Ovary (tissue), 9 donors: ENCODE data around the gene AUTS2. TPM values are rescaled to one million over a fixed set of nuclear protein-coding genes. Genes with fewer than 3 reads are reported as not detected.

Experiments
- DNase-seq, 5 donors: peaks; one replicate each; pipeline ENCODE4 v3.0.0-alpha.2; 2019 to 2020
- H3K27ac ChIP-seq, 2 donors: fragments of 200-600 bp; one replicate each; pipeline versions ENCODE4 v1.5.1 to v1.8.0; 2019 to 2022
- H3K27me3 ChIP-seq: fragments of 200-600 bp; one replicate; pipeline ENCODE4 v1.8.0; 2022
- H3K36me3 ChIP-seq: fragments of 200-600 bp; sonication (generic); one replicate; pipeline ENCODE4 v1.5.1; 2019
- H3K4me1 ChIP-seq: one replicate; pipeline ENCODE4 v1.8.1; 2013; ENCODE audit warnings: mild to moderate bottlenecking, moderate library complexity; ENCODE audit not compliant: insufficient read depth
- H3K4me3 ChIP-seq: fragments of 200-600 bp; sonication (generic); one replicate; pipeline ENCODE4 v1.5.1; 2017
- H3K9me3 ChIP-seq, 2 donors: fragments of 200-600 bp in 1 of 2; sonication (generic) in 1 of 2; one replicate each; pipeline versions ENCODE4 v1.5.1 to v1.8.1; 2013 to 2019; ENCODE audit warnings: mild to moderate bottlenecking in 1 of 2, moderate library complexity in 1 of 2
- EP300 ChIP-seq: sonication (generic); formaldehyde crosslinking; IDR thresholded peaks from one replicate; pipeline ENCODE4 v1.6.1; 2017; ENCODE audit warnings: antibody characterized with exemption
- POLR2A ChIP-seq: fragments of 450-650 bp; IDR thresholded peaks from one replicate; pipeline ENCODE4 v1.6.1; 2017; ENCODE audit warnings: antibody characterized with exemption, mild to moderate bottlenecking, moderate library complexity
- WGBS, 3 donors: extraction: QIAGEN DNeasy Blood & Tissue Kit in 1 of 3; methylation state at CpG; one replicate each; pipeline versions ENCODE4 v1.1.5 to v1.1.7; 2013 to 2017; 5-methylcytosine and 5-hydroxymethylcytosine counted together
- intact Hi-C, 4 donors: fragments of 100-400 bp; cut with DNase I; formaldehyde crosslinking; loops; one replicate each; pipeline versions ENCODE4 v1.11.0 to v1.15.1; 2022 to 2023
- polyA plus RNA-seq, 2 donors: library from polyadenylated mRNA; stranded (reverse); fragments of 200-250 nt in 1 of 2; fragments of 350-450 nt in 1 of 2; fragmentation: Illumina TruSeq in 1 of 2; extraction: RNeasy Lipid Tissue Mini Kit (QIAGEN cat#74804) in 1 of 2; gene quantifications; one replicate each; pipeline ENCODE4 v1.2.3, GENCODE V29; 2013 to 2014
- total RNA-seq, 7 donors: library from RNA; depleted of rRNA in 2 of 7; stranded (reverse); fragments of >200 nt in 2 of 7; fragmentation: NEBNext Ultra II Directional in 3 of 7; extraction: Animal tissue kit (Norgen Biotek cat#: 25700) in 3 of 7; gene quantifications; one replicate each; pipeline versions ENCODE4 v1.1.0 to v1.2.4, GENCODE V29; 2016 to 2023
- TF ChIP-seq, protein P1 (sequence below), 3 donors: fragments of 450-650 bp in 2 of 3; fragments of 200-600 bp in 1 of 3; IDR thresholded peaks; one replicate each; pipeline versions ENCODE4 v1.5.1 to v1.8.0; 2016 to 2022; ENCODE audit warnings: antibody characterized with exemption in 3 of 3, mild to moderate bottlenecking in 1 of 3
- donor health status: DM: no; HTN: no; CAD: no; lungs with moderate emphysema.
- donor health status: DM: no; HTN: no; CAD: no.
- donor health status: Bipolar disorder and iron deficiency.
- donor health status: DM: yes; HTN: yes; CAD: no.
- donor health status: DM: no; HTN: no; CAD: no.
- donor health status: DM: yes; HTN: yes; CAD: no.

The AUTS2 gene
- total and polyA plus RNA-seq, 9 donors, result 18.3 to 60.9 (median 44.9) TPM

DNA sequence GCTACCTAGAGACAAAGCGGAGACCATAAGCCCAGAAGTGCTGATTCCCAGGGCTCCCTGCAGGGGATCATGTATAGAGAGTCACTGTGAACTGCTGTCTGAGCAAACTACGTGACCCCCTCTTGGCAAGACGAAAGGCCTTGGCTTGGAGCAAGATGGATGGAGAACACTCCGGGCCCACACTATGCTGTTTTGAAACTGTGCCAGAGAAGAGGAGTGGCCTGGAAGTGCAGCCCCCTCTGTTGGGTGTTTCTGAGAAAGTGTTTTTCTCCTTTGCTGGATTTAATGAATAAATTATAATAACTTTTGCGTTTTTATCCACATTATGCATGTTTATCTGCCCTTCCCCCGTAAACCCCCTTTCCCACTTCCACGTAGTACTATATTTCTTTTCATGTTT is 894.4 kb downstream of the AUTS2 start:
- intact Hi-C loops, result no loop called here
- Histone ChIP-seq H3K27ac (no peak overlapping the region), H3K27me3 (no peaks in the 10 kb centered on the region), H3K4me3 (no peak overlapping the region), H3K36me3 (no peaks in the 10 kb centered on the region), H3K9me3 (no peaks in the 10 kb centered on the region), H3K4me1 (peaks cover 2% of the 10 kb centered on the region)
- WGBS, 3 donors, result 62 to 63% (median 62%) methylated on average over 7 of the region's 7 CpGs
- no peak for DNase-seq
- TF ChIP-seq, protein P1, sequence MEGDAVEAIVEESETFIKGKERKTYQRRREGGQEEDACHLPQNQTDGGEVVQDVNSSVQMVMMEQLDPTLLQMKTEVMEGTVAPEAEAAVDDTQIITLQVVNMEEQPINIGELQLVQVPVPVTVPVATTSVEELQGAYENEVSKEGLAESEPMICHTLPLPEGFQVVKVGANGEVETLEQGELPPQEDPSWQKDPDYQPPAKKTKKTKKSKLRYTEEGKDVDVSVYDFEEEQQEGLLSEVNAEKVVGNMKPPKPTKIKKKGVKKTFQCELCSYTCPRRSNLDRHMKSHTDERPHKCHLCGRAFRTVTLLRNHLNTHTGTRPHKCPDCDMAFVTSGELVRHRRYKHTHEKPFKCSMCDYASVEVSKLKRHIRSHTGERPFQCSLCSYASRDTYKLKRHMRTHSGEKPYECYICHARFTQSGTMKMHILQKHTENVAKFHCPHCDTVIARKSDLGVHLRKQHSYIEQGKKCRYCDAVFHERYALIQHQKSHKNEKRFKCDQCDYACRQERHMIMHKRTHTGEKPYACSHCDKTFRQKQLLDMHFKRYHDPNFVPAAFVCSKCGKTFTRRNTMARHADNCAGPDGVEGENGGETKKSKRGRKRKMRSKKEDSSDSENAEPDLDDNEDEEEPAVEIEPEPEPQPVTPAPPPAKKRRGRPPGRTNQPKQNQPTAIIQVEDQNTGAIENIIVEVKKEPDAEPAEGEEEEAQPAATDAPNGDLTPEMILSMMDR (IDR thresholded peaks at IDR 0.05), result no peak
- no peak for TF ChIP-seq EP300
- no peak for TF ChIP-seq POLR2A

DNA sequence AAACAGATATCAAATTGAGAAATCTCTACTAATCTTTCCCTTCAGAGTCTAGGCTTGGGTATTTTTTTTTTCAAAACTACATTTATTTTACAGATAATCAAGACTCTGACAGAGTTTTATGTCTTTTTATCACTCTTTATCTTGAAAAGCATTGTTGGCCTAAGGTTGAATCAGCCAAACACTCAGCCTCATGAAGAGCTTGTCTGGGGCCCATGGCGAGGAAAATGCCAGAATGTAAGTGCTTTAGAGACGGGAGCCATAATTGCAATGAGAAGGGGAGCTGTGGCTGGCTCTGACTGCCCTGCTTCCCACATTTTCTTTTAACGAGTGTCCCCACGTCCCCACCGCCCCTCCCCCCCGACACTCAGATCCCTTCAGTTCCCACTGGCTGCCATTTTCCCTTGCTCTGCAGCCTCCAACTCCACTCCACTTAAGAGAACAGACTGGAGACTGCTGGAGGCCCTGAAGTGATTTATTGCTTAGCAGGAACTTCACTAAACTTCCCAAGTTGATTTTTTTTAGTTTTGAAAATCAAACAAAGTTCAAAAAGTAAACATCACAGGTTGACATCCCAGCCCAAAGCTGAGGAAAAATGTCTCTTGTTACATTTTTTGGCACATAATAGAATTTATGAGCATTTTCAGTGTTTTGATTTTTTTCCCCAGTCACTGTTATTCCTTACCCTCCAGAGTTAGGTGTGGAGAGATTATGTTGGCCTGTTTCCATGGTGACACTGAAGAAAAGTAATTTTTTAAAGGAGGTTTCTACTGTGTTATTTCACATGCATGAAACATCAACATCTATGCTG is 896.2 kb downstream of the AUTS2 start:
- TF ChIP-seq, protein P1 (IDR thresholded peaks at IDR 0.05), result no peak
- TF ChIP-seq EP300 (no peak), POLR2A (no peak)
- Histone ChIP-seq H3K36me3 (no peaks in the 10 kb centered on the region), H3K27ac (no peak overlapping the region), H3K4me1 (peaks cover 2% of the 10 kb centered on the region), H3K4me3 (no peak overlapping the region), H3K27me3 (no peaks in the 10 kb centered on the region), H3K9me3 (no peaks in the 10 kb centered on the region)
- intact Hi-C loops, result no loop called here
- no peak for DNase-seq
- WGBS, 3 donors, result 82 to 84% (median 83%) methylated on average over 6 of the region's 6 CpGs

DNA sequence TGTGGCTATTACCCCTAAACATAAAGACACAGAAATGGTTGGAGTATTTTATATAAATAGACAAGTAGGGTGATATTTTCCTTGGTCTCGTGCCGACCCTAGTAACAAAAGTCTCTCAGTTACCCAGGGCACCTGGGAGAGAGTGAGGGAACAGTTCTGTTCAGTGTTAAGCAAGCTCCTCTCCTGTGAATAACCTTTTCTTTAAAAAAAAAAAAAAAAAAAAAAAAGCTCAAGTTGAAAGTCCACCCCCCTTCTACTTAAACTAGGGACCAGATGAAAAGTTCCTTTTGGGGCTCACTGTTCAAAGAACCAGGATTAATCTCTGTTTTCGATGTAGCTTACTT is 896.7 kb downstream of the AUTS2 start:
- peaks cover 2% of the 10 kb centered on the region for H3K4me1 ChIP-seq
- H3K4me3 ChIP-seq, result no peak overlapping the region
- no peak overlapping the region for H3K27ac ChIP-seq
- no peak for DNase-seq
- no peaks in the 10 kb centered on the region for H3K9me3 ChIP-seq
- no peaks in the 10 kb centered on the region for H3K36me3 ChIP-seq
- H3K27me3 ChIP-seq, result no peaks in the 10 kb centered on the region
- WGBS, 3 donors, result 81 to 84% (median 81%) methylated on average over 3 of the region's 3 CpGs
- intact Hi-C loops, result no loop called here
- no peak for TF ChIP-seq POLR2A
- TF ChIP-seq EP300, result no peak
- TF ChIP-seq, protein P1 (IDR thresholded peaks at IDR 0.05), result no peak

DNA sequence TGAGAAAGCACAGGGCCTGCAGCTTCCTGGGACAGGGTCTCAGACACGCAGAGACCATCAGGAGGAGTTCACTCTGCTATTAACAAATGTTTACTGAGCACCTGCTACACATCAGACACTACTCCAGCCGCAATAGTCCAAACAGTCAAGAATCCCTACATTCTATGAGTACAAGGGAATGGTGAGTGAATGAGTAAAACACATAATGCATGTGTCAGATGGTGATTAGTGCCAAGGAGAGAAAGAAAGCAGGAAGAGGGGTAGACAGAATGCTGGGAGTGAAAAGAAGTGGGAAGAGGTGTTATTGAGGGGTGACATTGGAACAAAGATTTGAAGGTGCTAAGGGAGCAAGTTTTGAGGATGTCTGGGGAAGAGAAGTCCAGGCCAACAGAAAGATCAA is 899.5 kb downstream of the AUTS2 start:
- intact Hi-C loops, result no loop called here
- H3K36me3 ChIP-seq, result no peaks in the 10 kb centered on the region
- H3K27ac ChIP-seq, result no peak overlapping the region
- no peaks in the 10 kb centered on the region for H3K27me3 ChIP-seq
- H3K9me3 ChIP-seq, result no peaks in the 10 kb centered on the region
- TF ChIP-seq POLR2A, result no peak
- no peaks in the 10 kb centered on the region for H3K4me1 ChIP-seq
- H3K4me3 ChIP-seq, result no peak overlapping the region
- no peak for DNase-seq
- WGBS, 3 donors, result 92 to 98% (median 95%) methylated on average over 2 of the region's 2 CpGs

DNA sequence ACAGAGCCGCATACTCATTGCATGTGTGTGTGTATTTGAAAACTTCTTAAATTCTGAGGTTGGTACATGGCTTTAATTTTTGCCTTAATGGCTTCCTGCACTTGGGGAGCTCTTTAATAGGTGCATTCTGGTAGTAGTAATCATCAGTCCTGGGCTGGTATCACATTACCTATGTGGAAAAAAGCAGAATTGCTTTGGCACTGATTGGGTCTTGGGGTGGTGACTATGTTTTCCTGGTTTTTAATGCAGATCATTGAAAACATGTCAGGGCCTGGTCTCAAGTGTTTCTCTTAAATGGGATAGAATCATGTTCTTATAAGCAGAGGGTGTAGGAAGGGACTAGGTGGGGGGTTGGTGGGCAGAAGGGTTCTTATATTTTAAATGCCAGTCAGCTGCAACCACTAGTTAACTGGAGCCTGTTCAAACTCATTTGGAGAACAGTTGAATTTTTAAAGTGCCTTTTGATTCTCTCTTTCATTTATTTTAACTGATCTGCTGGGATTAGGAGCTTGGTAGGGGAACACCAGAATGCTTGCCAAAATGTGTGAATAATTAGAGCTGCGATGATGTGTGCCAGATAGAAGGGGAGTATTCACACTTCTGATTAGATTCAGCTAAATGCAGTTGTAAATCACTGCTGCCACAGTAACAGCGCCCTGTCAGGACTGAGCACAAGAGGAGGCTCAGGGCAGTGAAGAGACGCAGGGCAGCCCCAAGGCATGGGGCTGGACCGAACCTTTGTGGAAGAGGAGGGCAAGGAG is 900.1 kb downstream of the AUTS2 start:
- intact Hi-C loops, result no loop called here
- Histone ChIP-seq H3K4me1 (no peaks in the 10 kb centered on the region), H3K9me3 (no peaks in the 10 kb centered on the region), H3K36me3 (no peaks in the 10 kb centered on the region), H3K27me3 (no peaks in the 10 kb centered on the region), H3K4me3 (no peak overlapping the region), H3K27ac (no peak overlapping the region)
- WGBS, 3 donors, result 66 to 79% (median 79%) methylated on average over 5 of the region's 5 CpGs
- TF ChIP-seq EP300, result no peak
- DNase-seq, result no peak
